ENCODE measurements around the gene OLA1. TPM values are rescaled to one million over a fixed set of nuclear protein-coding genes. Genes with fewer than 3 reads are reported as not detected.

OLA1 gene
- total RNA-seq, 1 donor from 2014 or later = 118 TPM

DNA sequence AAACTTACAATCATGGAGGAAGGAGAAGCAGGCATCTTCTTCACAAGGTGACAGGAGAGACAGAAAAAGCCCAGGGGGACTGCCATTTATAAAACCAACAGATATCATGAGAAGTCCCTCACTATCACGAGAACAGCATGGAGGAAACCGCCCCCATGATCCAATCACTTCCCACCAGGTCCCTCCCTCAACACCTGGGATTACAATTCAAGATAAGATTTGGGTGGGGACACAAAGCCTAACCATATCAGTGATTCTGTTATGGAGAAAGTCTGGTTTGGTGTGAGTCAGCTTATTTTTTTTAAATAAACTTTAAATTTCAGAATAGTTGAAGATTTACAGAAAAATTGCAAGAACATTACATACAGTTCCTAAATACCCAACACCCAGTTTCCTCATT, 198.4 kb downstream of the OLA1 start:
- TF ChIP-seq, protein P1, sequence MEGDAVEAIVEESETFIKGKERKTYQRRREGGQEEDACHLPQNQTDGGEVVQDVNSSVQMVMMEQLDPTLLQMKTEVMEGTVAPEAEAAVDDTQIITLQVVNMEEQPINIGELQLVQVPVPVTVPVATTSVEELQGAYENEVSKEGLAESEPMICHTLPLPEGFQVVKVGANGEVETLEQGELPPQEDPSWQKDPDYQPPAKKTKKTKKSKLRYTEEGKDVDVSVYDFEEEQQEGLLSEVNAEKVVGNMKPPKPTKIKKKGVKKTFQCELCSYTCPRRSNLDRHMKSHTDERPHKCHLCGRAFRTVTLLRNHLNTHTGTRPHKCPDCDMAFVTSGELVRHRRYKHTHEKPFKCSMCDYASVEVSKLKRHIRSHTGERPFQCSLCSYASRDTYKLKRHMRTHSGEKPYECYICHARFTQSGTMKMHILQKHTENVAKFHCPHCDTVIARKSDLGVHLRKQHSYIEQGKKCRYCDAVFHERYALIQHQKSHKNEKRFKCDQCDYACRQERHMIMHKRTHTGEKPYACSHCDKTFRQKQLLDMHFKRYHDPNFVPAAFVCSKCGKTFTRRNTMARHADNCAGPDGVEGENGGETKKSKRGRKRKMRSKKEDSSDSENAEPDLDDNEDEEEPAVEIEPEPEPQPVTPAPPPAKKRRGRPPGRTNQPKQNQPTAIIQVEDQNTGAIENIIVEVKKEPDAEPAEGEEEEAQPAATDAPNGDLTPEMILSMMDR (IDR thresholded peaks at IDR 0.05; ENCODE audit: unreplicated experiment) = no peak
- no peaks in the 10 kb centered on the region for H3K36me3 Mint-ChIP-seq (ENCODE audit: insufficient read depth)
- H3K27ac Mint-ChIP-seq = no peak overlapping the region
- peaks cover 6% of the 10 kb centered on the region for H3K9me3 Mint-ChIP-seq (ENCODE audit: low read depth)
- no peak overlapping the region for H3K4me3 Mint-ChIP-seq (ENCODE audit: low read depth)
- peaks cover 10% of the 10 kb centered on the region for H3K4me1 Mint-ChIP-seq (ENCODE audit: low read depth)
- peaks cover 22% of the 10 kb centered on the region for H3K27me3 Mint-ChIP-seq
- no peak for DNase-seq (ENCODE audit: low spot score, unreplicated experiment)

DNA sequence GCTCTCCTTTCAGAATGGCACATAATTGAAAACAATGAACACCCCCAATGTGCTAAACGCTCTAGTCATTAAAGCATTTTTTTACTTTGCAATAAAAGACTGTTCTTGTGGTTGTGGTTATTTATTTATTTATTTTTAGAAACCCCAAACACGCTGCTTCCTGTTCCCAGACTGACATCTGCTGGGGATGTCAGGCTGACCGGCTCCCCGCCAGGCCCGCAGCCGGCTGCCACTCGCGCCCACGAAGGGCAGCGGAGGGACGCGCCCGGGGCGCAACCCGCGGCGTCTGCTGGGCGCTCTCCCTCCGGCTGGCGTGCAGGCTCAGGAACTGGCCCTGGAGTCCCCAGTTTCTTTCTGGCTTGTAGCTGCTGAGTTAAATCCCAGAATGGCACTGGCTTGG, 200.1 kb downstream of the OLA1 start:
- TF ChIP-seq, protein P1 (IDR thresholded peaks at IDR 0.05; ENCODE audit: unreplicated experiment) = no peak
- no peak for DNase-seq (ENCODE audit: low spot score, unreplicated experiment)

DNA sequence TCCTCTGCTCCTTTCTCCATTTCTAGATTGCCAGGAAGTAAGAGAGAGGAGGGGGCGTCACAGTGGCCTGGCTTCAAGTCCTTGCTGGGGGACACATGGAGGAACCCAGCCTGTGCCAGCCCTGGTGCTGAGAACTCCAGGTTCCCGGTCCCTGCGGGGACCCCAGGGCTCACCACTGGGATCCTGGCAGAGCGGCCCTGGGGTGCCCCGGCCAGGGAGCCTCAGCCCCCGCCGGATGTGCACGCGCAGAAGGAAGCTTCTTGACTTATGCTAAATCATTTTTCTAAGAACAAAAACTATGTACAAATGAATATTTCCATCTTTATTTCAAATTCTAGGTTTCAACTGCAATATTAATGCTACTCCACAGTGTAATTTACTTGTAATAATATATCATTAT, 200.6 kb downstream of the OLA1 start:
- TF ChIP-seq, protein P1 (IDR thresholded peaks at IDR 0.05; ENCODE audit: unreplicated experiment) = no peak
- no peak for DNase-seq (ENCODE audit: low spot score, unreplicated experiment)
- Mint-ChIP-seq H3K4me1 (ENCODE audit: low read depth) (peaks cover 3% of the 10 kb centered on the region), H3K4me3 (ENCODE audit: low read depth) (no peak overlapping the region), H3K36me3 (ENCODE audit: insufficient read depth) (no peaks in the 10 kb centered on the region), H3K9me3 (ENCODE audit: low read depth) (peaks cover 7% of the 10 kb centered on the region), H3K27me3 (peaks cover 8% of the 10 kb centered on the region), H3K27ac (no peak overlapping the region)

More for the DNA sequence above, 200.1 kb downstream of the OLA1 start:
- H3K27ac Mint-ChIP-seq = no peak overlapping the region
- H3K9me3 Mint-ChIP-seq (ENCODE audit: low read depth) = peaks cover 7% of the 10 kb centered on the region
- no peaks in the 10 kb centered on the region for H3K36me3 Mint-ChIP-seq (ENCODE audit: insufficient read depth)
- peaks cover 3% of the 10 kb centered on the region for H3K4me1 Mint-ChIP-seq (ENCODE audit: low read depth)
- H3K4me3 Mint-ChIP-seq (ENCODE audit: low read depth) = no peak overlapping the region
- peaks cover 13% of the 10 kb centered on the region for H3K27me3 Mint-ChIP-seq

DNA sequence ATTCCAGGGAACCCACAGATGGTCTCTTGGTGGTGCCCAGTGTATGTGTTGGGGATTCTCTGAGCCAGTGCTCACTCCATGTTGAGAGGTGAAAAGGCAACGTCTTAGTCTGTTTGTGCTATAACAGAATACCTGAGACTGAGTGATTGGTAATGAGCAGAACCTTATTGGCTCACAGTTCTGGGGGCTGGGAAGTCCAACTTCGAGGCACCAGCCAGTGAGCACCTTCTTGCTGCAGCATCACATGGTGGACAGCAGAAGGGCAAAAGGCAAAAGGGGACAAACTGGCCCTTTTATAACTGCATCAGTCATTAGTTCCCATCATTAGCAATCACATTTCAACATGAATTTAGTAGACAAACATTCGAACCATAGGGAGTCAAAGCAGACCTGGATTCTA, 202.2 kb downstream of the OLA1 start:
- Mint-ChIP-seq H3K27ac (no peak overlapping the region), H3K4me3 (ENCODE audit: low read depth) (no peak overlapping the region)

DNA sequence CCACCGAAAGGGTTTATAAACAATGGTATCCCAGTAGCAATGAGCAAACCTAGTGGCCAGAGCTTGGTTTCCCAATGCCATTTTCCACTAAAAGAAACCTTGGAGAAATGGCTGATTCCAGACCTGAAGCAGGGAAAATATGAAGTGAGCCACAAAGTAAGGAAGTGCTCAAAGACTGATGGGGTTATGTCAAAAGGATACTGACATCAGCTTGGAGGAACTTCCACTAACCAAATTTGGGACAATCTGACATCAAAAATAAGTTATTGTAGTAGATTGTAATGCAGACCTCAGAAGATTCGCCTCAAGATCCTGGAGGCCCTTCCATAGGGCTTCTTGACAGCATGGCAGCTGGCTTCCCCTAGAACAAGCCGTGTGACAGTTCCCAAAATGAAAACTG, 203.8 kb downstream of the OLA1 start:
- TF ChIP-seq, protein P1 (IDR thresholded peaks at IDR 0.05; ENCODE audit: unreplicated experiment) = no peak
- Mint-ChIP-seq H3K36me3 (ENCODE audit: insufficient read depth) (no peaks in the 10 kb centered on the region), H3K9me3 (ENCODE audit: low read depth) (peaks cover 7% of the 10 kb centered on the region), H3K27ac (no peak overlapping the region), H3K4me1 (ENCODE audit: low read depth) (no peaks in the 10 kb centered on the region), H3K4me3 (ENCODE audit: low read depth) (no peak overlapping the region), H3K27me3 (peaks cover 3% of the 10 kb centered on the region)
- DNase-seq (ENCODE audit: low spot score, unreplicated experiment) = no peak

More for the DNA sequence above, 202.2 kb downstream of the OLA1 start:
- Mint-ChIP-seq H3K27me3 (peaks cover 3% of the 10 kb centered on the region), H3K36me3 (ENCODE audit: insufficient read depth) (no peaks in the 10 kb centered on the region), H3K9me3 (ENCODE audit: low read depth) (peaks cover 7% of the 10 kb centered on the region), H3K4me1 (ENCODE audit: low read depth) (no peaks in the 10 kb centered on the region)
- no peak for DNase-seq (ENCODE audit: low spot score, unreplicated experiment)
- TF ChIP-seq, protein P1 (IDR thresholded peaks at IDR 0.05; ENCODE audit: unreplicated experiment) = no peak
